Skeletal muscle tissue (tissue), 4 donors: Measurements from ENCODE around the gene DOK6. TPM values are rescaled to one million over a fixed set of nuclear protein-coding genes. Genes with fewer than 3 reads are reported as not detected.
"Not testable (repeated sequence)": the region's sequence is repeated elsewhere in the genome, so short reads cannot be mapped to it uniquely, and the experiment has no call there.

ENCODE experiments used
- H3K27ac ChIP-seq: one replicate; pipeline ENCODE4 v1.7.0; 2013; ENCODE audit warnings: mild to moderate bottlenecking, low read depth, low read length, inconsistent platforms
- H3K27me3 ChIP-seq, 3 donors: one replicate each; pipeline ENCODE4 v1.7.0; 2013; ENCODE audit warnings: low read length in 3 of 3; ENCODE audit not compliant: control insufficient read depth in 3 of 3, insufficient read depth in 3 of 3
- H3K36me3 ChIP-seq, 3 donors: one replicate each; pipeline ENCODE4 v1.7.0; 2013; ENCODE audit warnings: low read length in 3 of 3; ENCODE audit not compliant: control insufficient read depth in 3 of 3, insufficient read depth in 3 of 3
- H3K4me1 ChIP-seq, 3 donors: one replicate each; pipeline ENCODE4 v1.7.0; 2013; ENCODE audit warnings: low read length in 3 of 3, mild to moderate bottlenecking in 3 of 3; ENCODE audit not compliant: control insufficient read depth in 3 of 3, insufficient read depth in 3 of 3
- H3K4me3 ChIP-seq, 3 donors: one replicate each; pipeline ENCODE4 v1.7.0; 2013; ENCODE audit warnings: low read length in 3 of 3
- H3K9ac ChIP-seq, 3 donors: one replicate each; pipeline ENCODE4 v1.7.0; 2013; ENCODE audit warnings: low read length in 3 of 3, mild to moderate bottlenecking in 3 of 3, moderate library complexity in 2 of 3, low read depth in 1 of 3
- H3K9me3 ChIP-seq, 3 donors: one replicate each; pipeline ENCODE4 v1.7.0; 2013; ENCODE audit warnings: low read length in 3 of 3; ENCODE audit not compliant: control insufficient read depth in 3 of 3
- total RNA-seq: library from RNA; depleted of rRNA; stranded (reverse); fragments of >200 nt; gene quantifications from one replicate; pipeline ENCODE4 v1.2.3, GENCODE V29; 2014
- donor health status: Osteomylitis.

The DOK6 gene
- total RNA-seq, 1 donor from 2014 or later: 3.1 TPM

GRCh38 chr18:69655816-69656215 lies 255.1 kb downstream of the DOK6 start:
- Histone ChIP-seq H3K9ac (no peak overlapping the region), H3K36me3 (no peaks in the 10 kb centered on the region), H3K27me3 (peaks cover 0 to 2% (median 0%) of the 10 kb centered on the region in 3 donors), H3K9me3 (no peaks in the 10 kb centered on the region), H3K27ac (no peak overlapping the region), H3K4me3 (no peak overlapping the region), H3K4me1 (no peaks in the 10 kb centered on the region)

DNA sequence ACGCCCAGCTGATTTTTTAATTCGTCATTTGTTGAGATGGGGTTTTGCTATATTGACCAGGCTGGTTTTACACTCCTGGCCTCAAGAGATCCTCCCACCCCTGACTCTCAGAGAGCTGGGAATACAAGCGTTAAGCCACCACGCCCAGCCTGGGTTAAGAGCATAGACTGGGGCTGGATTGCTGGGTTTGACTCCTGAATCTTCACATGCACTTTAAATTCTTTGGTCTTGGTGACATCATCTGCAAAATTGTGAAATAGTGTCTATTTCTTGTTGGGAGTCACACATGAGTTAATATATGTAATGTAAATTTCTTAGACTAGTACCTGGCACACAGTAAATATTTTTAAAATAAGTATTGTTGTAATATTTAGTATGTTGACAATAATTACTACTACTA lies 257.4 kb downstream of the DOK6 start:
- Histone ChIP-seq H3K27me3 (no peaks in the 10 kb centered on the region), H3K9ac (no peak overlapping the region), H3K9me3 (no peaks in the 10 kb centered on the region), H3K4me3 (no peak overlapping the region), H3K36me3 (no peaks in the 10 kb centered on the region), H3K27ac (no peak overlapping the region), H3K4me1 (no peaks in the 10 kb centered on the region)

DNA sequence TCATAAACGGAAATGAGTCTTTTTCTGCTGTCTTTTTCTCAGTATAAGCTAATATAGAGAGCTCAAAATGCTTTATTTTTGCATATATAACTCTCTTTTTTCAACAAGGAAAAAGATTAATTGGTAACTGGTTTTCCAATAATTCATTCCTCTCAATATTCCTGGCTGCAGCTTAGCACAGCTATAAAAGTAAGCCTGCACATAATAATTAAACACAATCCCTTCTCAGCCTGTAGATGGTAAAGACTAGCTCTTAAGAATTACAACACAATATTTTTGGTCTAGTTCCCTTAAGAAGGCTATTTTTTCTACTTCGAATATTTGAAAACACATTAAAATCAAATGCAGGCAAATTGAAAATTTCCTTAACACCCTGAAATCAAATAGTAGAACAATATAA lies 258.0 kb downstream of the DOK6 start:
- Histone ChIP-seq H3K36me3 (no peaks in the 10 kb centered on the region), H3K27ac (no peak overlapping the region), H3K9ac (no peak overlapping the region), H3K9me3 (no peaks in the 10 kb centered on the region), H3K4me3 (no peak overlapping the region), H3K4me1 (no peaks in the 10 kb centered on the region), H3K27me3 (no peaks in the 10 kb centered on the region)

- no peaks in the 10 kb centered on the region for H3K9me3 ChIP-seq
These were observed 258.5 kb downstream of the DOK6 start for GRCh38 chr18:69659142-69659651.

GRCh38 chr18:69662090-69662489 lies 261.4 kb downstream of the DOK6 start:
- not testable (repeated sequence) for H3K27ac ChIP-seq, H3K4me3 ChIP-seq, H3K4me1 ChIP-seq, H3K9ac ChIP-seq, H3K36me3 ChIP-seq, H3K27me3 ChIP-seq, H3K9me3 ChIP-seq

More at GRCh38 chr18:69659142-69659651, 258.5 kb downstream of the DOK6 start:
- no peak overlapping the region for H3K27ac ChIP-seq
- H3K9ac ChIP-seq: no peak overlapping the region
- H3K4me1 ChIP-seq: no peaks in the 10 kb centered on the region
- no peak overlapping the region for H3K4me3 ChIP-seq
- H3K27me3 ChIP-seq: no peaks in the 10 kb centered on the region
- no peaks in the 10 kb centered on the region for H3K36me3 ChIP-seq

DNA sequence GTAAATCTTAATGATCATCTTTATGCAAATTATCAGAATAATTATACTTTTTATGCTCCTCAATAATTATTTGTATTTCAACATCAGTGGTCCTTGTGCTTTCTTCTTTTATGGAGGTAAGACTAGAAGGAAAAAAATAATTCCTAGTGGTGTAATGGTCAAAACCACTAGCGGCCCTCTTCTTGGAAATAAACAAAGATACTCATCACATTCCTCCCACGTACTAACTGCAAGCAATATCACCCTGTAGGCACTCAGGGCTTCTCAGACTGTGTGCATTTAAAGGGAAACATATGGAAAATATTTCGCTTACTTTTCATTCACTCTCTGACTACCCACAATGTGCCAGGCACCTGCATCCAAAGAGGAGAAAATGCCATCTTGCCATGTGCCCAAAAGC lies 263.7 kb downstream of the DOK6 start:
- Histone ChIP-seq H3K4me1 (no peaks in the 10 kb centered on the region), H3K9me3 (no peaks in the 10 kb centered on the region), H3K27ac (no peak overlapping the region), H3K9ac (no peak overlapping the region), H3K4me3 (no peak overlapping the region), H3K36me3 (no peaks in the 10 kb centered on the region), H3K27me3 (no peaks in the 10 kb centered on the region)

DNA sequence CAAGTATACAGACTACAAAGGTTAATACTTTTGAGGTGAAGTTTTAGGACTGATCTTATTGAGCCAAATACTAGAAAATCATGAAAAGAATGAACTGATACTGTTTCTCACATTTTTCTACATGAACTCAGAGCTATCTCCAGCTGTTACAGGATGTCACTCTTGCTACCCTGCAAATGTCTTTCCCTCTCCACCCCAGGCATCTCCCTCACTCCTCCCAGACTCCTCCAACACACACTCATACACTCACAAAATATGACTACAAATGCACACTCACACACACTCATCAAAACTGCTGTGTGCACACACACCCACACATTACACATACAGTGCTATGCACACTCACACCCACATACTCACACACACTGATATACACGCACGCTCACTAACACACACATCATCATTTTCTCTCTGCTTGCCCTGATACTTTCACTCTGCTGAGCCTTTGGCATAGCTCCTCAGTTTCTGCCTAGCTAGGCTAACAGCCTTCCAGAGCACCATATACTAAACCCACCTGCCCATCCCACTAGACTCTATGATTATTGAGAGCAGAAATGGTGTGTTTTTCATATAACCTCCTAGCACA lies 273.7 kb downstream of the DOK6 start:
- Histone ChIP-seq H3K9ac (no peak overlapping the region), H3K9me3 (no peaks in the 10 kb centered on the region), H3K27ac (no peak overlapping the region), H3K4me1 (no peaks in the 10 kb centered on the region), H3K36me3 (no peaks in the 10 kb centered on the region), H3K27me3 (no peaks in the 10 kb centered on the region), H3K4me3 (no peak overlapping the region)

GRCh38 chr18:69674966-69675365 lies 274.3 kb downstream of the DOK6 start:
- Histone ChIP-seq H3K36me3 (no peaks in the 10 kb centered on the region), H3K9me3 (no peaks in the 10 kb centered on the region), H3K27ac (no peak overlapping the region), H3K27me3 (no peaks in the 10 kb centered on the region), H3K4me3 (no peak overlapping the region), H3K4me1 (no peaks in the 10 kb centered on the region), H3K9ac (no peak overlapping the region)

DNA sequence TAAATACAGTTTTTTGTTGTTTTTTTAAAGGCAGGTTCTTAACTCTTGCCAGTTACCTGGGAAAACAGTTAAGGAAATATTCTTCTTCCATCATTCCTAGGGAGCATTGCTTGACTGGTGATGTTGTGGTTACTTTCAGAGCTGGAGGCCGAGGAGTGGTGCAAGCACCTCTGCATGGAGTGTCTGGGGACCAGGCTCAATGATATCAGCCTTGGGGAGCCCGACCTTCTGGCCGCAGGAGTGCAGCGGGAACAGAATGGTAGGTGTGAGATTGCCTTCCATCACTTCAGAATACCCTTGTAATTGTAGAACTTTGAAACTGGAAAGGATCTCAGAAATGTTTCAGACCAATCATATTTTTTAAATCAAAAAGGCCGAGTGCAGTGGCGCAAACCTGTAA lies 276.9 kb downstream of the DOK6 start:
- no peaks in the 10 kb centered on the region for H3K36me3 ChIP-seq
- H3K4me1 ChIP-seq: no peaks in the 10 kb centered on the region
- H3K27ac ChIP-seq: no peak overlapping the region
- H3K27me3 ChIP-seq: no peaks in the 10 kb centered on the region
- no peaks in the 10 kb centered on the region for H3K9me3 ChIP-seq
- H3K4me3 ChIP-seq: no peak overlapping the region
- no peak overlapping the region for H3K9ac ChIP-seq

DNA sequence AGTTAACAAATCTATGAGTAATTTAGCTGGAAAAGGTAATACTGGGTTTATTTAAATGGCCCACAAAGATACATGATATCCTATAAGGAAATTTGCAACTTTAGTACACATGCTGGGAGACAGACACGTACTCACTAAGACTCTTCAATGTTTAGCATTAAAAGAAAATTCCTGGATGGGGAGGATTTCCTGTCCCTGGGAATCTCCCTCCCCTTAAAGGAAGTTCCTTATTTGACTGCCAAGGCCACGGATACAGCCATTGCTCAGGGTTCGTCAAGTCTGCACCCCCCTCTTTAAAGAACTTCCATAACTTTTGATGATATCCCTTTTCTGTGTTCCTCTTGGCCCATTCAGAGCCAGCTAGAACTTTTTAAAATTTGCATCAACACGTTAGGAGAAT lies 279.4 kb downstream of the DOK6 start:
- no peaks in the 10 kb centered on the region for H3K4me1 ChIP-seq

More for the DNA sequence above, 279.4 kb downstream of the DOK6 start:
- Histone ChIP-seq H3K27ac (no peak overlapping the region), H3K27me3 (no peaks in the 10 kb centered on the region), H3K9me3 (no peaks in the 10 kb centered on the region), H3K9ac (no peak overlapping the region), H3K36me3 (no peaks in the 10 kb centered on the region), H3K4me3 (no peak overlapping the region)
